GM20000 (cell line): ENCODE measurements around the gene EFEMP1.

Experiments used
- DNase-seq: peaks from one replicate; pipeline ENCODE4 v3.0.0; 2012; ENCODE audit warnings: low spot score
- CTCF ChIP-seq: IDR thresholded peaks from 2 replicates; pipeline ENCODE4 v1.5.1; 2012; ENCODE audit warnings: mild to moderate bottlenecking, control low read depth; ENCODE audit errors: extremely low read depth, missing control alignments

EFEMP1 gene

GRCh38 chr2:55869637-55870325, 53.8 kb downstream of the EFEMP1 start:
- TF ChIP-seq CTCF: no peak
- no peak for DNase-seq

- no peak for TF ChIP-seq CTCF
- no peak for DNase-seq
Measured at GRCh38 chr2:55865096-55865835, 58.3 kb downstream of the EFEMP1 start.

- no peak for TF ChIP-seq CTCF
- DNase-seq: no peak
Measured at GRCh38 chr2:55864351-55865084, 59.1 kb downstream of the EFEMP1 start.

DNA sequence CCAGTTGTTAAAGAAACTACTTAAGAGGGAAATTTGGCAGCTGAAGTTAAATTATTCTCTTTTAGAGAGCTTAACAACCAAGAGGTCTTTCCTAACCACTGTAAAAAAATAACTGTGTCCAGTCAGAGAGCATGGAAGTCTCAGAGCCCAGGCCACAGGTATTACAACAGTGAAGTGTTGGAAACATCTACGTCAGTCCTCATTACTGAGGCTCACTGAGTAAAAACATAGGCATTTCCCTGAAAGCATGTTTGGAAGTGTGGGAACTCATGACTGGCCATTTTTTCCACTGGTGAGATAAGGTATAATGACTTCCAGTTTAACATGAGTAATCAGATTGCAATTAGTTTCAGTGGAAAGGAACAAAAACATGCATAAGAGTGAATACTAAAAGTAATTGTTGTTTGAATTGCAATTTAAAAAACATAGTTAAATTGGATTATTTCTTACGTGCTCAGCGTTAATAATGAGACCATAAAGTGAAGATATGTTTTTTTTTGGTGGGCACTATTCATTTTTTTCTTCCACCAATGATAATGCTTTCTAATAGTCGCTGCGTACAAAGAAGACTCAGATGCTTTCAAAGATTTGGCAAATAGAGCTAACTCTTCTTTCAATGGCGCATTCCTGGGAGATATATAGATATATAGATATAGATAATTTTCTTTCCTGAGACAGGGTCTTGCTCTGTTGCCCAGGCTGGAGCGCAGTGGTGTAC, 60.8 kb downstream of the EFEMP1 start:
- DNase-seq: no peak
- TF ChIP-seq CTCF: no peak

DNA sequence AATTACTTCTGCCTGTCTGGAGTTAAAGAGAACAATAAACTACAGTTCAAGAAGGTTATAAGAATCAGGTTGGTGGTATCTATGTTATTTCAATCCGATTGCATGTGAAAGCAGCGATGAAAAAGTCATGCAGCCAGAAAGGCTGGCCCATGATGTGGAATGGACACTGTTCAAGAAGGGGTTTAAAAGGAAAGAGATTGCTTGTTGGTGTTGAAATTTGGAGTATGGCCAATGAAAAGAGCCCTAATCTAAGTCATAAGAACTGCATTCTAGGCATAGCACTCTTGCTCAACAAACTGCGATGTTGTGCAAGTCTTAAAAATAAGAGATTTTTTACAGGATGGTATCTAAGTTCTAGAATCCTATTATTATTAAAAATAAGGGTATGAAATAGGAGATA, 61.3 kb downstream of the EFEMP1 start:
- TF ChIP-seq CTCF: no peak
- no peak for DNase-seq

- no peak for TF ChIP-seq CTCF
- no peak for DNase-seq
Measured at GRCh38 chr2:55861733-55862132, 61.8 kb downstream of the EFEMP1 start.

DNA sequence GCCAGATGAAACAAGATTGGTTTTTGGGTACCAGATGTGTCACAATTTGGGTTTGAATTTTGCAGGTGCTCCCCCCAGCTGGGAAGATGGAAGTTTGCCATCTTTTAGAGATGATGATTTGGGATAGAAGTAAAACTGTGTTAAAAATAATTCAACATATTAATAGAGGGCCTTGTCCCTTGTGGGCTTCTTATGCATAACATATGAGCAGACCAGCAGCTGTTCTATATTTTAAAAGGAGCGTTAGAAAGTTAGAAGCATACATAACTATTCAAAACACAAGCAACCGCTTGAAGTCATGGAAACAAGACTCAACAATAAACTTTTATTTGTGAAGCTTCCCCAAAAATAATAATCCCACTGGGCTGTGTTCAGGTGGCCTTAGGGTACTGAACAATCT, 62.8 kb downstream of the EFEMP1 start:
- no peak for DNase-seq
- no peak for TF ChIP-seq CTCF
